NCI-H187 (cell line): ENCODE measurements around the gene PDS5B.
"Not testable (repeated sequence)": the region's sequence is repeated elsewhere in the genome, so short reads cannot be mapped to it uniquely, and the experiment has no call there.

ENCODE experiments used
- DNase-seq, 2 experiments: peaks; one replicate each; lab custom pipeline; 2025; lab: John Stamatoyannopoulos, UW

PDS5B gene

DNA sequence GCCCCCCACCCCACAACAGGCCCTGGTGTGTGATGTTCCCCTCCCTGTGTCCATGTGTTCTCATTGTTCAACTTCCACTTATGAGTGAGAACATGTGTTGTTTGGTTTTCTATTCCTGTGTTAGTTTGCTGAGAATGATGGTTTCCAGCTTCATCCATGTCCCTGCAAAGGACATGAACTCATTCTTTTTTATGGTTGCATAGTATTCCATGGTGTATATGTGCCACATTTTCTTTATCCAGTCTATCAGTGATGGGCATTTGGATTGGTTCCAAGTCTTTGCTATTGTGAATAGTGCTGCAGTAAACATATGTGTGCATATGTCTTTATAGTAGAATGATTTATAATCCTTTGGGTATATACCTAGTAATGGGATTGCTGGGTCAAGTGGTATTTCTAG is 142.8 kb downstream of the PDS5B start:
- not testable (repeated sequence) for DNase-seq

DNA sequence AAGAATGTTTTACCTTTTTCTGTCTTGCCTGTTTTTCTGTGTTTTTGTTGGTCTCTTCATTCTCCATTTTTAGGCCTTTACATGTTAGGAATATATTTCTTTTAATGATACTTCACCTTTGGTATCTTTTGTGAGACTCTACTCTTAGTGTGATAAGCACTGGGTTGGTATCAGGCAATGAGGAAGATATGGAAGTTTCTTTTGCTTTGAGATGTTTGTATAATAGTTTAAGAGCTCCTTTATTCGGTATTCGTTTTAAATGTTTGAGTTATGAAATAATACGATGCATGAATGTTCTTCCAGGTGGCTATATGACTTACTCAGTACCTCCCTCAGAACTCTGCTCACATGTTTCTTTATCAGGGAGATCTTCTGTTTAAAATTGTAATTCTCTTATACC is 144.8 kb downstream of the PDS5B start:
- no peak for DNase-seq

DNA sequence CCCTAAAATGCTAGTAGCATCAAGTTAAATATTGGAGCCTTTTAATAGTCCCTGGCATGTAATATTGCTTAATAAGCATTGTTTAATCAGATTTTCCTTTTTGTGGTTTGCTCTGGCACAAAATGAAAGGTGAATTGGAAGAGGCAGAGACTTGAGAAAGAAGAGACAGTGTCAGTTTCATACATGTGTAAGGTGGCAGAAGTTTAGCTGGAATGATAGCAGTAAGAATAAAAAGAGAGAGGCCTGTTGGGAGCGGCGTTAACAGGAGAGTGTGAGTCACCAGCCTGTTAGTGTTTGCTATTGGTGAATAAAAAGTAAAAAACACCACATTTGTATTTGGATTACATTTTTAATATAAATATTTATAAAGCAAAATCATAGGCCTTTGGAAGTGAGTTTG is 145.3 kb downstream of the PDS5B start:
- DNase-seq, result no peak

DNA sequence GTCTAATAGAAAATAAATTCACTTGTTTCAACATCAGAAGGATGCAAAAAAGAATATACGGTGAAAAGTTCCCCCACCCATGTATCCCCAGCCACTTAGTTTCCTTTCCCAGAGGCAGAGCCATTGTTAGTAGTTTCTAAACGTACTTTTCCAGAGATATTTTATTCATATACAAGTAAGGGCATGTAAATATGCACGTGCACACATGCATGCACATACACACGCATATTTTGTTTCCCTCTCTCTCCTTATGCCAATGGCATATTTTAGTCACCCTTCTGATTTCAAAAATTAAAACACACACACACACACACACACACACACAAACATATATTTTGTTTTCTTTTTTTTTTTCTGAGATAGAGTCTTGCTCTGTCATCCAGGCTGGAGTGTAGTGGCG is 147.4 kb downstream of the PDS5B start:
- DNase-seq, result no peak

DNA sequence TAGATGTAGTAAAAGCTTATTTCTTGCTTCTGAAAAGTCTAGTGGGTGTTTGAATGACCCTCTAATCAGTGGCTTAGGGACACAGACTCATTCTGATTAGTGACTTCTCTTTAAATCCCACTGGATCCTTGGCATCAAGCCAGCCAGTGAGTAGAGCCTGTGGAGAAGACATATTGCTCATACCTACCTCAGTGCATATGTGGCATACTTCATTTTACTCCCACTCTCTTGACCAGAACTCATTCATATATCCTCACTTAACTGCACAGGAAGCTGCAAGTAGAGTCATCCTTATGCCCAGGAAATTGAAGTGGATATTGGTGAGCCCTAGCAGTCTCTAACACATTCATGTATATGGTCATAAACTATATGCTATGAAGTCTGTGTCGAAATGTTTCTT is 148.3 kb downstream of the PDS5B start:
- DNase-seq, result no peak

DNA sequence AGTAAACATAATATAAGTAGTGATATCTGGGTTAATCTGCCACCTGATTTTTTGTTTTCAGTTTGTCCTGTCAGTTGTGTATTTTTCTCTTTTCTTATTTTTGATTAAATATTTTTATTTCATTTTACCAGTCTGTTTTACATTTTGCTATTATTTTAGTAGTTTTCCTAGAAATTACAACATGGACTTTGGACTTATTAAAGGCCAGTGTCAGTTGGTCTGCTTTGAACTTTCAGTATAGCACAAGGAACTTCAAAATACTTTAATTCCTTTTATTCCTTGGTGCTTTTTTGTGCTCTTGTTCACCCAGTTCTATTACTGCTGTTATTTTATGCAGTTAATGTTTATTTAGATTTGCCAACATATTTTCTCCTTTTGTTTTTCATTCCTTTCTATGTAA is 149.6 kb downstream of the PDS5B start:
- no peak for DNase-seq

DNA sequence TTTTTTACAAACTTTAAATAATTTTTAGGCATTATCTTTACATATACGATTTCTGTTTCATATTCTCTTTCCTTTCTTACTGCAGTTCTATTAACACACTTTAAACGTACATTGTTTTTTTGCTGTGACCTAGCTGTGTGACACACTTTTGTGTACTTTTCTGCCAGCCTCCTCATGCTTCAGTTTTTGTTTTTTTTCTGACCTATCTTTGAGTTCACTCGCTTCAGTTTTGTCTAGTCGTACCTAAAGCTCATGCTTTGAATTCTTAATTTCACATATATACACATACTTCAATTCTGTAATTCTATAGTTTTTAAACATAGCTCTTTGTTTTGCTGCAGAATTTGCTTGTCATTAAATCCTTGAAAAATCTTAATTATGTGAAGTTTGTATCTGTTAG is 150.4 kb downstream of the PDS5B start:
- no peak for DNase-seq

DNA sequence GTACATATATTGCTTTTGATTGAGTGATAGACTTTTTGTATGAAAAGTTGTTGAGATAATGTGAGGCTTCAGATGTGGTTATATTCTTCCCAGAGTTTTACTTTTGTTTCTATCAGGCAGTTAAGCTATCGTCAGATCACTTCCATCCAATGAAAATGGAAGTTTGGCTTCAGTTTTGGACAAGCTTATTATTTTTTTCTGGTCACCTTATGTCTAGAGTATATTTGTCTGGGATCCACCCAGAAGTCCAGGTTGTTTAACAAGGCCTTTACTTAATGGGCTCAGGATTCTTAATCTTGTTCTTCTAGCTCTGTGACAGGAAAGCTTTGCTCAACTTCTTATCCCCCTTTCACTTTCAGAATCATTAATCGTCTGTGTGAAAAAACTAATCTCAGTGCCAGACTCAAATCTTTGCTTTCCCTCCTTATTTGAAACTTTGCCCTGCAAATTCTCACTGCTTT is 150.9 kb downstream of the PDS5B start:
- no peak for DNase-seq

DNA sequence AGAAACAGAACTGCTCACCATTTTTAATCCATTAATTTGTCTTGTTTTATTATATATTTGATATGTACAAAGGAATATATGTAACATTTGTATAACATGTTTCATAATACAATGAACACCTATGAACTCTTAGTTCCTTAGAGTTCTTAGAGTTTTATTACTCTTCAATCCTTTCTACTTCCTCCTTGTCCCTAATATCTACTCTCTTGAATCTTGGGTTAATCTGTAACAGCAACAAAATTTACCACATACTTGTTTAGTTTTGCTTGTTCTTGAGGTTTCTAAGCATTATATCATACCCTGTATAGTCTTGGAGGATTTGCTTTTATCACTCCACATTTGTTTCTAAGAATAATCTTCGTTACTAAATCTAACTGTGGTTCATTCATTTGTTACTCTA is 151.4 kb downstream of the PDS5B start:
- no peak for DNase-seq

DNA sequence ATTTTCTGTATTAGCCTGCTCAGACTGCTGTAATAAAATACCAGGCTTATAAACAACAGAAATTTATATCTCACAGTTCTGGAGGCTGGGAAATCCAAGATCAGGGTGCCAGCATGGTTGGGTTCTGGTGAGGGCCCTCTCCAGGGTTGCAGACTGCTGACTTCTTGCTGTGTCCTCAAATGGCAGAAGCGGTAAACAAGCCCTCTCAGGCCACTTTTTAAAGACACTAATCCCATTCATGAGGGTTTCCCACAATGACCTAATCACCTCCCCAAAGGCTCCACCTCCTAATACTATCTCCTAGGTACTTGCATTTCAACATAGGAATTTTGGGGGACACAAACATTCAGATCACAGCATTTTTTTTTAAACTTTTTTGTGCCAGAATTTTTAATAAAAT is 159.3 kb downstream of the PDS5B start:
- DNase-seq, result no peak

DNA sequence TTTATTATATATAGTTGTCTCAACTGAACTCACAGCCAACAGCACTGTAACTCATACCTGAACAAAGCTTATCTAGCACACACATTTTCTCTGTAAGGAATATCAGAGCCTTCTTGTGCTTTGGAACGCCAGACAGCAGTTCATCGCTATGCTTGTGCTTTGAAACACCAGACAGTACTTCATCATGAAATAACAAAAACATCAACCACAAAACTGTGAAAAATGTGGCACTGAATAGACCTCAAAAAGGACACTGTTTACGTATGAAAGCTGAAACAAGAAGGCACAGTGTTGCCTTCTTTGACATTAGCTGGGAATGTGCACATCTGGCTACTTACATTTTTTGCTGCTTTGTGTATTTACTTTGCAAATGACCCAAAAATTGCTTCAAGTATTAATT is 160.2 kb downstream of the PDS5B start:
- DNase-seq, result no peak

DNA sequence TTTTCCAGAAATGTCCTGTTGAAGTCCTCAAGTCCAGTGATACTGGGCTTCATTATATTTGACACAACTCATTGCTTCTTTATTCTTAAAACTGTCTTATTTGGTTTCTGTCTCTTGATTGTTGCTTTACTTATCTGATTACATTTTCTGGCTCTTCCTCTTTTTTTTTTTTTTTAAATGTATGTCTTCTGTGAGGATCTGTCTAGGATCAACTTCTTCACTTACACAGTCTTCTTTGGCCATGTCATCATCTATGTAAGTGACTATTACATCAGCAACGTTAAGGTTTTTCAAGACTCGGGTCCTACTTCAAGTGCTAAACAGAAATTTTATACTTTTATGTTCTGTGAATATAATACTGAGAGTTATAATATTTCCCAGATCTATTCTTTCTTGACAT is 162.1 kb downstream of the PDS5B start:
- DNase-seq, result no peak

DNA sequence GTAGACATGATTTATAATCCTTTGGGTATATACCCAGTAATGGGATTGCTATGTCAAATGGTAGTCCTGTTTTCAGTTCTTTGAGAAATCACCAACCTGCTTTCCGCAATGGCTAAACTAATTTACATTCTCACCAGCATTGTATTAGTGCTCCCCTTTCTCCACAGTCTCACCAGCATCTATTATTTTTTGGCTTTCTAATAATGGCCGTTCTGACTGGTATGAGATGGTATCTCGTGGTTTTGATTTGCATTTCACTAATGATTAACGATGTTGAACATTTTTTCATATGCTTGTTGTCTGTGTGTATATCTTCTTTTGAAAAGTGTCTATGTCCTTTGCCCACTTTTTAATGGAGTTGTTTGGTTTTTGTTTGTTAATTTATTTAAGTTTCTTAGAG is 165.1 kb downstream of the PDS5B start:
- no peak for DNase-seq

DNA sequence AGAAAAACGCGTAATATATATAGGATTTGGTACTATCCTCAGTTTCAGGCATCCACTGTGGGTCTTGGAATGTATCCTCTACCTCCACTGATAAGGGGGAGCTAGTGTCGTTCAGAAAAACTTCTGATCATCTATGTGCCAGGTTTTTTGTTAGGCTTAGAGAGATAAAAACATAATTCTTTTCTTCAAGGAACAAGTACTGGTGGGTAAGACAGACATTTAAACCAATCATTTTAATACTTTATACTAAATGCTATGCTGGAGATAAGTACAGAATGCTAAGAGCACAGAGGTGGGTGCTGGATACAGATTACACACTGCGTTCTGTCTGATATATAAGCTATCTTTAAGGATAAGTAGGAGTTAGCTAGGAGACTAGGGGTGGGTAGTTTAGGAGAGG is 166.1 kb downstream of the PDS5B start:
- DNase-seq, result no peak

DNA sequence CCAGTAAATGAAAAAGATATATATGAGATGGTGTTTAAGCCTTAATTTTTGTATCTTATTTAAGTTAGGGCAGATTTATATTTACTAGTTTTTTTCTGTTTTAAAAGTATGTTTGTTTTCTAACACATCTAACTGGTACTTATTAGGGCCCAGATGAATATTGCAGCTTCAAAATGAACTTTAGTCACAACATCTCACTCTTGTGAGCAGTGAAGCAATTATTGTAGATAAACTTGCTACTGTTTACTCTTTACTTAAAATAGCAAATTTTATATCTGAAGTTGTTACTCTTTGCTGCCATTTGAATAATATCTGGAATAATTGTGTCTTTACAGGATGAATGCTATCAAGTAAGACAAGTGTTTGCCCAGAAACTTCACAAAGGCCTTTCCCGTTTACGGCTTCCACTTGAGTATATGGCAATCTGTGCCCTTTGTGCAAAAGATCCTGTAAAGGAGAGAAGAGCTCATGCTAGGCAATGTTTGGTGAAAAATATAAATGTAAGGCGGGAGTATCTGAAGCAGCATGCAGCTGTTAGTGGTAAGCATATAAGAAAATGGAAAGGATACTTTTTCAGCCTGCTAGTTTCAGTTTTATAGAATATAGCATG is 166.8 kb downstream of the PDS5B start:
- peak; percentile 10 to 17 for DNase-seq

DNA sequence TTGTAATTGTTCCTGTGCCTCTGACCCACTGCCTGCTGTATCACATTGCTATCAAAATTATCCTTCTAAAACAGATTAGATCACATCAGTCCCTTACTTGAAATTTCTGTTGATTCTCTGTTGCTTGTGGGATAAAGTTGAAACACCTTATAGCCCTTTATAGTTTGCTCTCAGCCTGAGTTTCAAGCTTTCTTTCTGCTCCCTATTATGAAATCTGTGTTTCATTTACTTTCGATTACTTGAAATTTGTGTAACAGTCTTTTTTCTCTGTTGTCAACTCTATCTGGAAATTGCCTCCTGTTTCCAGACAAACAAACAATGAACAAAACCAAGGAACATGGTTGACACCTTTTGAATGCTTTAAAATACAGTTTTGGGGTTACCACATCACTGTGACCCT is 167.9 kb downstream of the PDS5B start:
- DNase-seq, result no peak

DNA sequence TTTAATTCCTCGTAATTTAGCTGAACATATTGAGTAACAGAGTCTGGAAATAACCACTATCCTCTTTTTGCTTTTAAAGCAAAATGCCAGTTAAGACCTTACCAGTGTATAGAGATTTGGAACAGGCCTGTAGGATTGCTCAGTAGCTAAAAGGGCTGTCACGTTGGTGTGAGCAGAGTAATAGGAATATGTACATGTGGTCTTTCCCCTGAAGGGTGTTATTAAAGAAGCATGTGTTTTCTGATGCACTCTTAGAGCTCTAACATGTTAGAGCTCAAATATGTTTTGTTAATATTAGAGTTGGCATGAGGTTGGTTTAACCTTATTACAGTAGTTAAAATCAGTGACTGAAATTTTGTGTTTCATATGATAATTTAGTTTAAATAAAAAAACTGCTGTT is 172.9 kb downstream of the PDS5B start:
- no peak for DNase-seq

DNA sequence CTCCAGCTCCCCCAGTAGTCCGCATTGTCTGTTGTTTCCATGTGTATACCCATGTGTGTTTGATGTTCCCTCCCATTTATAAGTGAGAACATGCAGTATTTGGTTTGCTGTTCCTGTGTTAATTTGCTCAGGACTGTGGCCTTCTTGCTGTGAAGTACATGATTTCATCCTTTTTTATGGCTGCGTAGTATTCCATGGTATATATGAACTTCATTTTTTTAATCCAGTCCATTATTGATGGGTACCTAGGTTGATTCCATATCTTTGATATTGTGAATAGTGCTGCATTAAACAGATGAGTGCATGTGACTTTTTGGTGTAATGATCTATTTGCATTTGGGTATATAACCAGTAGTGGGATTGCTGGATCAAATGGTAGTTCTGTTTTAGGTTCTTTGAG is 175.2 kb downstream of the PDS5B start:
- DNase-seq, result no peak

DNA sequence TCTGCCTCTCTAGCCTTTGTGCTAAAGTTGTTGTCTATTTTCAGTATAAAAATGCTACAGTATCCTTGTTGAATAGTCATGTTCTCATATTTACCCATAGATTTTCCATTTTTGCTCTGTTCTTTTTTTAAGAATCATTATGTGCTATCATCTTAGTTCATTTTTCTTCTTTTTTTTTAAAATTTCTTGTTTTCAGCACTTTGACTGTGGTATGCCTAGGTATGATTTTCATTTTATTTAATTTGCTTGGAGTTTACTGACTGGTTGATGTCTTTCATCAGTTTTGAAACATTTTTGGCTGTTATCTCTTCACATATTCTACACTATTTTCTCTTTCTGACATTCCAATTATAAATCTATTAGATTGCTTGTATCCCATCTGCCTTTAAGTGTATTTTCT is 192.9 kb downstream of the PDS5B start:
- no peak for DNase-seq

DNA sequence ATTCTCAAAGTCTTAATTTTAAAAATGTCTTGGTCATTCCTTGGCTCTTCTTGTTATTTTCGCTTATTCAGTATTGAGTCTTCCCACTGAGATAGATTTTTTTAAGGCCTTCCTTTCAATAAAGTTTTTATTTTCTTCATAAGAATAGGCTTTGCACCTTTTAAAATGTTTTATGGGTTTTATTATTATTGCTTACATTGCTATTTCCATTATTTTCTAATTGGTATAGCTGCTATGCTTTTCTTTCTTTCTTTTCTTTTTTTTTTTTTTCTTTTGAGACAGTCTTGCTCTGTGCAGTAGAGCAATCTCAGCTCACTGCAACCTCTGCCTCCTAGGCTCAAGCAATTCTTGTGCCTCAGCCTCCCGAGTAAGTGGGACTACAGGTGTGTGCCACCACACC is 195.7 kb downstream of the PDS5B start:
- DNase-seq, result no peak

DNA sequence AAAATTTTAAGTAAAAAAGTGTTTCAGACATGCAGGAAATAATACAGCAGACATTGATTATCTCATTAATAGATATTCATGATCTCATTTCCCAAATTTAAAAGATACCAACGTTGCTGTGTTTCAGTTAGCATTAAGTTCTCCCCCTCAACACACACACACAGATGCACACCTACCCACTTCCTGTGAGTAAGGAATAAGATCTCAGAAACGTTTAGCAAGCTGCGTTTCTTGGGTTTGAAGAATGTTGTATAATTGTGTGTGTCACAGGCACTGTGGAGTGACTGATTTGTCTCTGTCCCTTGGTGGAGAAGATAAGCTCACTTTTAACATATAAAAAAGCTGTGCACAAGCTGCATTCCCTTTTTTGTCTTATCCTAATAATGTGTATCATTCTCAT is 196.8 kb downstream of the PDS5B start:
- DNase-seq, result no peak

DNA sequence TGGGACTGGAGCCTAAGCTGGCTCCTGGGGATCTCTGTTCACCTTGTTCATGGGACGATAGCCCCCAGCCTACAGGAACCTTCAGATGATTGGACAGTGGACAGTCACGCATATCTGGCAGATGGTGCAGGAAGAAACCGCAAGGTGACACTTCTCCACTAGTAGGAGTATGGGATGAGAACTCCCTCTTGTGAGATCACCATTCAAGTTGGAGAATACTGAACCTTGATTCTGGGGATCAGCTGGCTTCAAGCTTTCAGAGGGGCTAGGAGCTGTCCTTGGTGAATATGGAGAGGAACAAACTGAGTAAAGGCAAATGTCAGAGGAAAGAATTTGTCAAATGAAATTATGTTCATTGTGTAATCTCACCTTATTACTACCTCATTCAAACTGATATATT is 204.5 kb downstream of the PDS5B start:
- no peak for DNase-seq

DNA sequence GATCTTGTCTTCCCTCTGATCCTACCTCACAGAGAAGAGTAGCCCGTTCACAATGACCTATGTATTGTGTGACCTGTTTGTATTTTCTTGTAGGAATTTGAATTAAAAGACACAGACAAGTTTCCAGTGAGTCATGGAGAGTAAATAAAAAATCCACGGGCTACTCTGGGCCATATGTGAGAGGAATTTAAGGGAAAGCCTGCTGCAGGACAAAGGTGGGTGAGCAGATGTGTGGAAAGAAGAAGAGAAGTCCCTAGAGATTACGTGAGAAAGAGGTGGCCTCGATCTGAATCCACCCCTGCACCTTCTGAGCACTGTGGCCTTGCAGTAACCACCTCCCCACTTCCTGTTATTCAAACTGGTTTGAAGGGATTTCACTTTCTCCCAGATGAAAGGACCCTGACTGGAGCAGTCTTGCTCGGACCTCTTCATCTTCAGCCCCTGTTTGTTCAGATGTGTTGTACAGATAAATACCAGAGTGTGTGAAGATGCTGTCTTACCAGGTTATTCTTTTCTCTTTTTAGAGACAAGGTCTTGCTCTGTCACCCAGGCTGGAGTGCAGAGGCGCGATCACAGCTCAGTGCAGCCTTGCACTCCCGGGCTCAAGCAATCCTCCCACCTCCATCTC is 205.4 kb downstream of the PDS5B start:
- DNase-seq, result no peak

DNA sequence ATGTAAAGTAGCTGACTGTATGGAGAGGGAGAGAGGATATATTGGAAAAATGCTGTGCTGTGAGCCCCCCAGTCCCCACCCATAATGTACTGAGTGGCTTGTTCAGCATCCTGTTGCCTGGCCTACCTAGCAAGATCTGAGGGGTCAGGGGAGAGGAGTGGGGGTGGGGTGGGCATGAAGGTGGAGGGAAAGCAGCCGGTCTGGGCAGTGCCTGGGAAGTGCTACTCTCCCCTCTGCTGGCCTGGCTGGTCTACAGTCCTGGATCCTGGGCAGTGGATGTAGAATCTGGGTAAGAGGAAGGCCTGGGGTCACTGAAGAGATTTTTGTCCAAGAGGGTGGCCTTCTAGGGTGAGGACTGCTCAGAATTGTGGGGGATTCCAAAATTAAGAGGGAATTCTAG is 210.5 kb downstream of the PDS5B start:
- DNase-seq, result no peak
